ENCODE data around the gene RNF213. TPM values are rescaled to one million over a fixed set of nuclear protein-coding genes. Genes with fewer than 3 reads are reported as not detected.

RNF213 gene
- polyA plus RNA-seq, 1 of the 3 experiments (the other 2 are of a cell fraction), result 57.5 TPM

DNA sequence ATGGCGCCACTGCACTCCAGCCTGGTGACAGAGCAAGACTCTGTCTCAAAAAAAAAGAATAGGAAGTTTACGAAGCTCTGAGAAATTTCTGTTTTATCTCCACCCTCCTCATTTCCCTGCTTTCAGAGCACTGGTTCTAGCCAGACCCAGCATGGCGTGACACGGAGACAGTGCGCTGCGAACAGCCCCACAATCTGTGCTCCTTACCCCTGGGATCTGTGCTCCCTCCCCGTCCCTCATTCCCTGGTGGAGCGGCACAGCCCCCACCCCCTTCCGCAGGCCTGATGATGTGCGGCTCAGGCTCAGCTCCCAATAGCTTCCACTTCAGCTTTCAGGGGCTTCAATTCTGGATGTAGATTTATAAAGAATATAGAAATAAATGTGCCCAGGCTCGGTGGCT, 98.2 kb downstream of the RNF213 start (continued):
- TF ChIP-seq EZH2phosphoT487 (IDR thresholded peaks at IDR 0.05; ENCODE audit: borderline replicate concordance, low read depth), result no peak
- TF ChIP-seq SMC3 (IDR thresholded peaks at IDR 0.05; ENCODE audit: low read depth, low read length), result no peak
- TF ChIP-seq FOXM1 (IDR thresholded peaks at IDR 0.05; ENCODE audit: low read depth), result no peak
- no peak for TF ChIP-seq GABPA (IDR thresholded peaks at IDR 0.05; ENCODE audit: low read depth)
- no peak for TF ChIP-seq GATA2 (CRISPR knock-in tag; IDR thresholded peaks at IDR 0.05)
- no peak for TF ChIP-seq ELF1 (IDR thresholded peaks at IDR 0.05)
- no peak for TF ChIP-seq NRF1 (IDR thresholded peaks at IDR 0.05; ENCODE audit: low read depth, low read length)

DNA sequence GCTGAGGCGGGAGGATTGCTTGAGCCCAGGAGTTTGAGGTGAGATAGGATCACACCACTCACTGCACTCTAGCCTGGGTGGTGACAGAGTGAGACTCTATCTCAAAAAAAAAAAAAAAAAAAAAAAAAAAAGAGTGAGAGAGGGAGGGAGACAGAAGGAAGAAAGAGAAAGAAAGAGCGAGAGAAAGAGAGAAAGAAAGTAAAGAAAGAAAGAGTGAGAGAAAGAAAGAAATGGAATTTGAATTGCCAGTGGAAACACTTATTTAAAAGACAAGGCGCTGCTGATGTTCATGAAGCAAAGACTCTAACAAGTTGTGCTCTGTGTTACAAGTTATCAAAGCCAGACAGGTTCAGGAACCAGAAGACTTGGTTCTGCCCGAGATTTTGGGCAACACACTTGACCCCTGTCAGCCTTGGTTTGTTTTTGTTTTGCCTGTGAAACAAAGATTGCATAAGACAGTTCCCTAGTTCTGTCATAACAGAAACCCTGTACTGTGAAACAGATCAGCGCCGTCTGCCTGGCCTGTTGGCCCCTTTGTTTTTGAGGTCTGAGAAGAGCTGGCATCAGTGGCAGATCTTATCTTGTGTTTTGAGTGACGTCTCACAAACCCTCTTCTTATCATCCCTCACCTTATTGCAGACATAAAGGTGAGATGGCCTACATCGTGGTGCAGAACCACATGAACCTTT, 98.9 kb downstream of the RNF213 start:
- no peak overlapping the region for H3K4me3 ChIP-seq (ENCODE audit: low read depth in 2 of 2, low read length in 1 of 2)
- no peak overlapping the region for H2AFZ ChIP-seq (ENCODE audit: low read depth)
- no peaks in the 10 kb centered on the region for H3F3A ChIP-seq (replicated peaks; ENCODE audit: insufficient read depth)
- no peaks in the 10 kb centered on the region for H3K27me3 ChIP-seq (ENCODE audit: insufficient read depth)
- DNase-seq, result no peak
- POLR2A ChIA-PET, result no interaction called here
- peaks cover 73 to 81% of the 10 kb centered on the region in 2 experiments for H3K36me3 ChIP-seq (replicated peaks in 1 of 2; ENCODE audit: control insufficient read depth in 1 of 2, insufficient read depth in 2 of 2, low read length in 1 of 2)
- no peaks in the 10 kb centered on the region for H3K79me2 ChIP-seq (ENCODE audit: insufficient read depth)
- H3K9me3 ChIP-seq, result no peaks in the 10 kb centered on the region
- H3K9me2 ChIP-seq, result no peaks in the 10 kb centered on the region
- no peaks in the 10 kb centered on the region for H4K20me1 ChIP-seq (ENCODE audit: insufficient read depth)
- H3K27ac ChIP-seq (ENCODE audit: low read depth in 2 of 2, low read length in 1 of 2), result no peak overlapping the region
- no peaks in the 10 kb centered on the region for H3K4me1 ChIP-seq (ENCODE audit: control insufficient read depth in 1 of 2, insufficient read depth in 2 of 2, low read depth in 1 of 2, low read length in 1 of 2)
- H3K9ac ChIP-seq, result no peak overlapping the region
- TF ChIP-seq MEF2A (IDR thresholded peaks at IDR 0.05; ENCODE audit: borderline replicate concordance, low read depth), result no peak
- TF ChIP-seq RAD21 (IDR thresholded peaks at IDR 0.05; ENCODE audit: low read length), result no peak
- no peak for TF ChIP-seq CTCF (IDR thresholded peaks at IDR 0.05)
- TF ChIP-seq USF2 (IDR thresholded peaks at IDR 0.05; ENCODE audit: borderline replicate concordance, low read depth, low read length), result no peak
- no peak for TF ChIP-seq EP300 (IDR thresholded peaks at IDR 0.05; ENCODE audit: borderline replicate concordance in 1 of 2, low read depth in 1 of 2, low read length in 1 of 2)
- no peak for TF ChIP-seq GATA2 (CRISPR knock-in tag; IDR thresholded peaks at IDR 0.05)
- no peak for TF ChIP-seq EZH2phosphoT487 (IDR thresholded peaks at IDR 0.05; ENCODE audit: borderline replicate concordance, low read depth)
- no peak for TF ChIP-seq MXI1 (IDR thresholded peaks at IDR 0.05; ENCODE audit: low read depth, low read length)
- TF ChIP-seq, protein P1, sequence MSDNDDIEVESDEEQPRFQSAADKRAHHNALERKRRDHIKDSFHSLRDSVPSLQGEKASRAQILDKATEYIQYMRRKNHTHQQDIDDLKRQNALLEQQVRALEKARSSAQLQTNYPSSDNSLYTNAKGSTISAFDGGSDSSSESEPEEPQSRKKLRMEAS (IDR thresholded peaks at IDR 0.05; ENCODE audit: low read depth), result no peak
- no peak for TF ChIP-seq CHD2 (IDR thresholded peaks at IDR 0.05; ENCODE audit: low read length, partially characterized antibody)
- TF ChIP-seq RFX5 (IDR thresholded peaks at IDR 0.05; ENCODE audit: low read length), result no peak
- TF ChIP-seq FOSL2 (IDR thresholded peaks at IDR 0.05; ENCODE audit: borderline replicate concordance, low read depth), result no peak
- no peak for TF ChIP-seq FOXM1 (IDR thresholded peaks at IDR 0.05; ENCODE audit: low read depth)
- TF ChIP-seq NRF1 (IDR thresholded peaks at IDR 0.05; ENCODE audit: low read depth, low read length), result no peak
- no peak for TF ChIP-seq ZBTB33 (IDR thresholded peaks at IDR 0.05; ENCODE audit: borderline replicate concordance, low read depth)
- TF ChIP-seq, protein P2, sequence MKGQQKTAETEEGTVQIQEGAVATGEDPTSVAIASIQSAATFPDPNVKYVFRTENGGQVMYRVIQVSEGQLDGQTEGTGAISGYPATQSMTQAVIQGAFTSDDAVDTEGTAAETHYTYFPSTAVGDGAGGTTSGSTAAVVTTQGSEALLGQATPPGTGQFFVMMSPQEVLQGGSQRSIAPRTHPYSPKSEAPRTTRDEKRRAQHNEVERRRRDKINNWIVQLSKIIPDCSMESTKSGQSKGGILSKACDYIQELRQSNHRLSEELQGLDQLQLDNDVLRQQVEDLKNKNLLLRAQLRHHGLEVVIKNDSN (IDR thresholded peaks at IDR 0.05; ENCODE audit: borderline replicate concordance, low read depth), result no peak
- no peak for TF ChIP-seq POLR2AphosphoS5 (IDR thresholded peaks at IDR 0.05; ENCODE audit: low read depth, low read length)
- 92% methylated on average over 8 of the region's 8 CpGs for WGBS (ENCODE audit: low lambda C conversion rate)
- CTCF ChIA-PET, result interaction anchor here (0.6 to 1.1 kb wide), 3 partner anchors 245 to 516 kb away, joined by 3 to 5 read pairs (median 4); no protein-coding TSS in a partner anchor
- no peak overlapping the region for H3K4me2 ChIP-seq

Data from SK-N-SH (cell line).